A549 (cell line): ENCODE measurements around the gene ACTR2. TPM values are rescaled to one million over a fixed set of nuclear protein-coding genes. Genes with fewer than 3 reads are reported as not detected.

Source experiments
- ATAC-seq, 2 experiments: fragments of 200-7000 bp in 1 of 2; fragments of >200 bp in 1 of 2; cut with Nextera tagmentation in 1 of 2; cut with Tn5 transposase in 1 of 2; 3 replicates each; pipeline versions ENCODE4 v1.8.0 to v1.9.1; 2018 to 2020; ENCODE audit warnings: mild to moderate bottlenecking in 1 of 2, moderate library complexity in 1 of 2
- CTCF ChIA-PET: fragments of 300-600 bp; sonication (Branson Sonifier 250); formaldehyde crosslinking; extraction: SDS; loops from one replicate; lab custom pipeline; 2021; ENCODE audit warnings: antibody characterized with exemption, inconsistent platforms; lab: Yijun Ruan, JAX
- POLR2A ChIA-PET: fragments of 350-600 bp; formaldehyde crosslinking; extraction: SDS; loops from one replicate; lab custom pipeline; 2021; ENCODE audit warnings: antibody characterized with exemption, inconsistent platforms; lab: Yijun Ruan, JAX
- DNase-seq, 2 experiments: peaks; one replicate each; pipeline versions ENCODE4 v3.0.0 to v3.0.0-alpha.2; 2011 to 2016; ENCODE audit warnings: low read depth in 1 of 2, low spot score in 1 of 2
- FAIRE-seq: peaks from 2 replicates; lab custom pipeline; 2011; peaks lifted over from hg19 to GRCh38; lab: Jason Lieb, UNC
- H3K27ac ChIP-seq, 2 experiments: fragments of >200 bp; sonication (Bioruptor Twin); formaldehyde crosslinking; 3 replicates each; pipeline ENCODE4 v1.5.1; 2016 to 2017
- H3K4me1 ChIP-seq: fragments of >200 bp; sonication (Bioruptor Twin); formaldehyde crosslinking; 3 replicates; pipeline ENCODE4 v1.6.1; 2016
- H3K4me2 ChIP-seq: fragments of >200 bp; sonication (Bioruptor Twin); formaldehyde crosslinking; 3 replicates; pipeline ENCODE4 v1.6.1; 2016
- H3K4me3 ChIP-seq: fragments of >200 bp; sonication (Bioruptor Twin); formaldehyde crosslinking; 3 replicates; pipeline ENCODE4 v1.5.1; 2016
- H3K9me3 ChIP-seq: fragments of >200 bp; sonication (Bioruptor Twin); formaldehyde crosslinking; 3 replicates; pipeline ENCODE4 v1.6.1; 2016
- CBX2 ChIP-seq: fragments of 200-600 bp; sonication (generic); IDR thresholded peaks from 2 replicates; pipeline ENCODE4 v1.6.1; 2016; ENCODE audit warnings: low read depth, mild to moderate bottlenecking, borderline replicate concordance
- CHD4 ChIP-seq: fragments of 200-600 bp; sonication (generic); IDR thresholded peaks from 2 replicates; pipeline ENCODE4 v1.6.1; 2016; ENCODE audit warnings: antibody characterized with exemption, mild to moderate bottlenecking, borderline replicate concordance
- EHF ChIP-seq: fragments of 250-450 bp; sonication (Bioruptor Pico); IDR thresholded peaks from 2 replicates; pipeline ENCODE4 v1.5.0; 2020; ENCODE audit warnings: mild to moderate bottlenecking
- ELK1 ChIP-seq: fragments of 150-350 bp; IDR thresholded peaks from 2 replicates; pipeline ENCODE4 v1.6.1; 2014; ENCODE audit warnings: low read depth, mild to moderate bottlenecking, low read length
- EP300 ChIP-seq, 2 experiments: fragments of >200 bp; sonication (Bioruptor Twin); formaldehyde crosslinking; IDR thresholded peaks; 2 replicates in 1 of 2; 3 replicates in 1 of 2; pipeline ENCODE4 v1.6.1; 2016 to 2017
- FOXS1 ChIP-seq: fragments of 250-450 bp; sonication (Bioruptor Pico); IDR thresholded peaks from 2 replicates; pipeline ENCODE4 v1.5.0; 2020; ENCODE audit warnings: mild to moderate bottlenecking, moderate library complexity
- GATA3 ChIP-seq: IDR thresholded peaks from 2 replicates; pipeline ENCODE4 v1.6.1; 2012; ENCODE audit warnings: borderline replicate concordance
- HMGXB4 ChIP-seq: fragments of 250-450 bp; sonication (Bioruptor Pico); IDR thresholded peaks from 2 replicates; pipeline ENCODE4 v1.5.0; 2021; ENCODE audit warnings: mild to moderate bottlenecking, moderate library complexity, borderline replicate concordance
- HOXA7 ChIP-seq: fragments of 250-450 bp; sonication (Bioruptor Pico); IDR thresholded peaks from 2 replicates; pipeline ENCODE4 v1.5.0; 2020; ENCODE audit warnings: mild to moderate bottlenecking, moderate library complexity
- HOXB13 ChIP-seq: fragments of 250-450 bp; sonication (Bioruptor Pico); IDR thresholded peaks from 2 replicates; pipeline ENCODE4 v1.5.0; 2020; ENCODE audit warnings: low read depth, mild to moderate bottlenecking, moderate library complexity
- HOXB5 ChIP-seq: fragments of 250-450 bp; sonication (Bioruptor Pico); IDR thresholded peaks from 2 replicates; pipeline ENCODE4 v1.5.0; 2020; ENCODE audit warnings: mild to moderate bottlenecking, moderate library complexity
- MYC ChIP-seq: IDR thresholded peaks from 2 replicates; pipeline ENCODE4 v1.6.1; 2012; ENCODE audit warnings: mild to moderate bottlenecking, inconsistent platforms, low read length, improper control_type of control experiment, borderline replicate concordance
- NFE2L2 ChIP-seq: fragments of 150-350 bp; conservative IDR thresholded peaks from 2 replicates; pipeline ENCODE4 v1.6.1; 2014; ENCODE audit warnings: low read length
- RARB ChIP-seq: fragments of 250-450 bp; sonication (Bioruptor Pico); IDR thresholded peaks from 2 replicates; pipeline ENCODE4 v1.8.0; 2021; ENCODE audit warnings: mild to moderate bottlenecking, moderate library complexity
- RCOR1 ChIP-seq: fragments of 150-350 bp; IDR thresholded peaks from 2 replicates; pipeline ENCODE4 v1.6.1; 2014; ENCODE audit warnings: antibody characterized with exemption, low read length, low read depth
- SMC3 ChIP-seq: fragments of >200 bp; sonication (Bioruptor Twin); formaldehyde crosslinking; IDR thresholded peaks from 3 replicates; pipeline ENCODE4 v1.6.1; 2018; ENCODE audit warnings: inconsistent platforms
- TFCP2L1 ChIP-seq: fragments of 250-450 bp; sonication (Bioruptor Pico); IDR thresholded peaks from 2 replicates; pipeline ENCODE4 v1.5.0; 2021; ENCODE audit warnings: mild to moderate bottlenecking
- TP53 ChIP-seq: fragments of 250-450 bp; sonication (Bioruptor Pico); IDR thresholded peaks from 2 replicates; pipeline ENCODE4 v1.5.0; 2021; ENCODE audit warnings: mild to moderate bottlenecking, moderate library complexity
- USF2 ChIP-seq: fragments of 450-650 bp; IDR thresholded peaks from 2 replicates; pipeline ENCODE4 v1.6.1; 2014; ENCODE audit warnings: antibody characterized with exemption
- WGBS: methylation state at CpG from one replicate; pipeline ENCODE4 v1.1.6; 2017; ENCODE audit errors: missing lambda C conversion rate; 5-methylcytosine and 5-hydroxymethylcytosine counted together
- polyA plus RNA-seq, 4 experiments: library from polyadenylated mRNA; depleted of rRNA in 3 of 4; stranded (reverse); fragments of >200 nt; fragmentation: RNase III in 1 of 4; extraction: RNeasy Plus Mini Kit Qiagen cat#74134 plus additional on column Dnase treatment in 1 of 4; gene quantifications; 2 replicates in 3 of 4; 3 replicates in 1 of 4; pipeline ENCODE4 v1.2.3, GENCODE V29; 2011 to 2017

Gene ACTR2
- polyA plus RNA-seq, 2 of the 4 experiments (the other 2 are of a cell fraction): 270 to 278 TPM

- ATAC-seq (no peak), FAIRE-seq (no peak), DNase-seq (no peak)
- TF ChIP-seq TP53 (CRISPR knock-in tag) (no peak), USF2 (no peak)
- ChIA-PET CTCF (interaction anchor here (0.8 to 1.7 kb wide), 3 partner anchors 34 to 167 kb away, joined by 3 to 6 read pairs (median 4); no protein-coding TSS in a partner anchor), POLR2A (no interaction called here)
- Histone ChIP-seq H3K9me3 (no peaks in the 10 kb centered on the region), H3K4me2 (peak overlapping the region; percentile 80), H3K4me3 (no peak overlapping the region), H3K4me1 (peaks cover 41% of the 10 kb centered on the region), H3K27ac (peak overlapping the region in 1 of 2 experiments; percentile 60; a peak in 2 of 6 replicates)
- 54% methylated on average over 1 of the region's 1 CpG for WGBS
Observed at GRCh38 chr2:65231121-65231520, 3.5 kb downstream of the ACTR2 start.

GRCh38 chr2:65231892-65232477, 4.4 kb downstream of the ACTR2 start:
- Histone ChIP-seq H3K9me3 (no peaks in the 10 kb centered on the region), H3K4me3 (no peak overlapping the region), H3K4me1 (peaks cover 36% of the 10 kb centered on the region), H3K27ac (peak overlapping the region in 1 of 2 experiments; percentile 60; a peak in 3 of 6 replicates), H3K4me2 (peak overlapping the region; percentile 80)
- TF ChIP-seq SMC3 (no peak), FOXS1 (no peak), USF2 (no peak), CHD4 (no peak), HMGXB4 (CRISPR knock-in tag) (no peak), EP300 (IDR thresholded peaks at IDR 0.05) (no peak), HOXB13 (CRISPR knock-in tag) (no peak), TFCP2L1 (CRISPR knock-in tag) (no peak), HOXB5 (CRISPR knock-in tag) (no peak), RARB (CRISPR knock-in tag) (no peak), GATA3 (no peak), CBX2 (no peak), EHF (no peak), NFE2L2 (no peak), HOXA7 (CRISPR knock-in tag) (no peak), RCOR1 (no peak), MYC (no peak), ELK1 (no peak)
- ChIA-PET POLR2A (no interaction called here), CTCF (interaction anchor here (1.7 kb wide), 1 partner anchor 33 kb away, joined by 6 read pairs; no protein-coding TSS in a partner anchor)
- DNase-seq: no peak
- FAIRE-seq: no peak
- 85% methylated on average over 8 of the region's 8 CpGs for WGBS
- no peak for ATAC-seq
